Esophagus (tissue), 2 donors: ENCODE data around the gene HSPA1L. TPM values are rescaled to one million over a fixed set of nuclear protein-coding genes. Genes with fewer than 3 reads are reported as not detected.

ENCODE experiments used
- H3K27ac ChIP-seq, 2 donors: one replicate each; pipeline ENCODE4 v1.5.1; 2013; ENCODE audit warnings: low read depth in 2 of 2, mild to moderate bottlenecking in 2 of 2, inconsistent platforms in 1 of 2, low read length in 1 of 2, moderate library complexity in 1 of 2
- H3K27me3 ChIP-seq, 2 donors: one replicate each; pipeline ENCODE4 v1.6.1; 2013; ENCODE audit warnings: low read length in 2 of 2, control low read depth in 1 of 2, mild to moderate bottlenecking in 1 of 2; ENCODE audit not compliant: insufficient read depth in 2 of 2, control insufficient read depth in 1 of 2
- H3K36me3 ChIP-seq, 2 donors: one replicate each; pipeline ENCODE4 v1.6.1; 2013; ENCODE audit warnings: low read length in 1 of 2; ENCODE audit not compliant: control insufficient read depth in 2 of 2, insufficient read depth in 2 of 2
- H3K4me1 ChIP-seq, 2 donors: one replicate each; pipeline ENCODE4 v1.6.1; 2013; ENCODE audit warnings: low read length in 1 of 2; ENCODE audit not compliant: control insufficient read depth in 2 of 2, insufficient read depth in 2 of 2
- H3K4me3 ChIP-seq, 2 donors: one replicate each; pipeline ENCODE4 v1.5.1; 2013; ENCODE audit warnings: low read length in 2 of 2, mild to moderate bottlenecking in 2 of 2, low read depth in 1 of 2, moderate library complexity in 1 of 2
- H3K9me3 ChIP-seq, 2 donors: one replicate each; pipeline ENCODE4 v1.6.1; 2013; ENCODE audit warnings: mild to moderate bottlenecking in 2 of 2, low read depth in 1 of 2, low read length in 1 of 2, moderate library complexity in 1 of 2; ENCODE audit not compliant: control insufficient read depth in 2 of 2, insufficient read depth in 1 of 2
- WGBS, 2 donors: extraction: QIAGEN DNeasy Blood & Tissue Kit; methylation state at CpG; one replicate each; pipeline ENCODE4 v1.1.7; 2013; 5-methylcytosine and 5-hydroxymethylcytosine counted together
- polyA plus RNA-seq, 2 donors: library from polyadenylated mRNA; stranded (reverse); fragments of 200-250 nt; gene quantifications; one replicate each; pipeline ENCODE4 v1.2.3, GENCODE V29; 2013
- donor health status: healthy with polysubstance abuse.
- donor health status: Bipolar disorder and iron deficiency.

The HSPA1L gene
- polyA plus RNA-seq, 2 donors, result 0.39 to 0.42 TPM

DNA sequence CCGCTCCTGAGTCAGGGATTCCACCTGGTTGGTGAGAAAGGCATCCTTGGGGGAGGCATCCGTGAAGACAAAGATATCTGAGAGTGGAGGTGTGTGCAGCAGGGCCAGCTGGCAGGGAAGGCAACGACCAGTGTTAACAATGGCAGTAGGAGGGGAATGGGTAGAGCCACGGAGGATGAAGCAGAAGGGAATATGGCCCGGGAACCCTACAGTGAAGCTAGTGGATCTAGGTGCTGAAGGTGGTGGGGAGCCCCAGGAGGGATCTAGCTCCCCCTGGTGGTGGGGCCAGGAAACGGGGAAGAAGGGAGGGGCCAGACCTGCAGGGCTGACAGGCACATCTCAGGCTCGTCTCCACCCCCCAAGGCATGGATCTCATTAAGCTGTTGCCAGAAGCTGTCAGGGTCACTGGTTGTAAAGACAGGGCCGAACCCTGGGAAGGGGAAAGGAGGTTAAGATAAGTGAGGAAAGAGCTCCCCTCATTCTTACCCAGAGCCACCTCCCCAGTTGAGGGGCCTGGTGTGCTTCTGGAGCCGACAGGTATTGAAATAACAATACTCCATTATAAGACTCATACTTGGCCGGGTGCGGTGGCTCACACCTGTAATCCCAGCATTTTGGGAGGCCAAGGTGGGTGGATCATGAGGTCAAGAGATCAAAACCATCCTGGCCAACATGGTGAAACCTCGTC lies 45.3 kb downstream of the HSPA1L start:
- Histone ChIP-seq H3K36me3 (no peaks in the 10 kb centered on the region), H3K4me1 (peaks cover 0 to 3% of the 10 kb centered on the region in 2 donors), H3K27me3 (no peaks in the 10 kb centered on the region), H3K9me3 (no peaks in the 10 kb centered on the region), H3K4me3 (no peak overlapping the region), H3K27ac (no peak overlapping the region)
- WGBS, 2 donors, result 55% methylated on average over 12 of the region's 12 CpGs

DNA sequence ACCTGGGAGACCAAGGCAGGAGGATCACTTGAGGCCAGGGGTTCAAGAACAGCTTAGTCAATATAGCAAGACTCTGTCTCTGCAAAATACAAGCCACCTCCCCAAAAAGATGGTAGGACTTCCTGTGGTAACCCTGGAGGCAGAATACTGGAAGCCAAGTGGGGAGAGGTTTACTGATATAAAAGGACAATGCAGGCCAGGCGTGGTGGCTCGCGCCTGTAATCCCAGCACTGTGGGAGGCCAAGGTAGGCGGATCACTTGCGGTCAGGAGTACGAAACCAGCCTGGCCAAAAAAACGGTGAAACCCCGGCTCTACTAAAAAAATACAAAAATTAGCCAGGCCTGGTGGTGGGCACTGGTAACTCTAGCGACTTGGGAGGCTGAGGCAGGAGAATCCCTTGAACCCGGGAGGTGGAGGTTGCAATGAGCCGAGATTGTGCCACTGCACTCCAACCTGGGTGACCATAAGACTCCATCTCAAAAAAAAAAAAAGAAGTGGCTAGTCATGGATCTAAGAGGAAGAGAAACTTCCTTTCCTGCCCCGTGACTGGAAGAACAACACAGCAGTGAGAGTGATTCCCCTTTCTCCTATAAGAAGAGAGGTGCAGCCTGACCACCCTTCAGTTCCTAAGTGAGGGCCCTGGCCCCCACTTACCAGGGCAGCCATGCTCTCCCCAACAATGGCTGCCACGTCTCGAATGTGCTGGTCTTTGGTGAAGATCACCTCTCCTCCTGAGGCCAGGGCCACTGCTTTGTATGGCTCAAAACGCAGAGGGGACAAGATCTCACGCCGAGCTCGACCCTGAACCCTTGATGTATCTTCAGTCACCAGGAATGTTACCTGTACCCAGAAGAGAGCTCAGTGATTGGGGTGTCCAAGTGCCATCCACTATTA lies 46.5 kb downstream of the HSPA1L start:
- no peaks in the 10 kb centered on the region for H3K27me3 ChIP-seq
- H3K27ac ChIP-seq, result no peak overlapping the region
- no peaks in the 10 kb centered on the region for H3K9me3 ChIP-seq
- peaks cover 0 to 3% of the 10 kb centered on the region in 2 donors for H3K4me1 ChIP-seq
- WGBS, 2 donors, result 91% methylated on average over 18 of the region's 18 CpGs
- no peaks in the 10 kb centered on the region for H3K36me3 ChIP-seq
- no peak overlapping the region for H3K4me3 ChIP-seq

DNA sequence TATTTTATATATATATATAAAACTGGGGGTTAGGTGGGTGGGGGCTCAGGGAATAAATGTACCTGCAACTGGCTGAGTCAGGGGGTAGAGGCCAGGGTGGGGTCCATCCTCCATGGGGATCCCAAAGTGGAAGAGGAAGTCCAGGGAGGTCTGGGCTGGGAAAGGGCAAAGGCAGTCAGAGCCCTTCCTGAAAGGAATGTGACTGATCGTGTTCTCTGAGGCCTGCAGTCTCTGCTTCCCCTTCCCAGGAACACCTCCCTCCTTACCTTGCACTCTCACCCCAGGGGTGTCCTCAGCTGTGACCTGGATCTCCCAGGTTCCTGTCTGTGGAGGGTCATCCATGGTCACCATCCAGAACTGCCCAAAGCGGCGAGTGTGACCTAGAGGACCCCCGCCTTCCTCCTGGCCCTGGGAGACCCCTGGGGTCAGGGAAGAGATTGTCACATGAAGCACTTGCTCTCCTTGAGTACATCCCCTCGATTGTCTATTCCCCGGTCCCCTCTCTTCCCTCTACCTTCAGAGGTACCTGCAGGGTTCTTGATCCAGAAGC lies 47.9 kb downstream of the HSPA1L start:
- H3K4me1 ChIP-seq, result peaks cover 0 to 3% of the 10 kb centered on the region in 2 donors
- 82 to 87% methylated on average over 6 of the region's 6 CpGs for WGBS, 2 donors
- H3K36me3 ChIP-seq, result no peaks in the 10 kb centered on the region
- H3K9me3 ChIP-seq, result no peaks in the 10 kb centered on the region
- no peak overlapping the region for H3K4me3 ChIP-seq
- H3K27me3 ChIP-seq, result no peaks in the 10 kb centered on the region
- H3K27ac ChIP-seq, result no peak overlapping the region

DNA sequence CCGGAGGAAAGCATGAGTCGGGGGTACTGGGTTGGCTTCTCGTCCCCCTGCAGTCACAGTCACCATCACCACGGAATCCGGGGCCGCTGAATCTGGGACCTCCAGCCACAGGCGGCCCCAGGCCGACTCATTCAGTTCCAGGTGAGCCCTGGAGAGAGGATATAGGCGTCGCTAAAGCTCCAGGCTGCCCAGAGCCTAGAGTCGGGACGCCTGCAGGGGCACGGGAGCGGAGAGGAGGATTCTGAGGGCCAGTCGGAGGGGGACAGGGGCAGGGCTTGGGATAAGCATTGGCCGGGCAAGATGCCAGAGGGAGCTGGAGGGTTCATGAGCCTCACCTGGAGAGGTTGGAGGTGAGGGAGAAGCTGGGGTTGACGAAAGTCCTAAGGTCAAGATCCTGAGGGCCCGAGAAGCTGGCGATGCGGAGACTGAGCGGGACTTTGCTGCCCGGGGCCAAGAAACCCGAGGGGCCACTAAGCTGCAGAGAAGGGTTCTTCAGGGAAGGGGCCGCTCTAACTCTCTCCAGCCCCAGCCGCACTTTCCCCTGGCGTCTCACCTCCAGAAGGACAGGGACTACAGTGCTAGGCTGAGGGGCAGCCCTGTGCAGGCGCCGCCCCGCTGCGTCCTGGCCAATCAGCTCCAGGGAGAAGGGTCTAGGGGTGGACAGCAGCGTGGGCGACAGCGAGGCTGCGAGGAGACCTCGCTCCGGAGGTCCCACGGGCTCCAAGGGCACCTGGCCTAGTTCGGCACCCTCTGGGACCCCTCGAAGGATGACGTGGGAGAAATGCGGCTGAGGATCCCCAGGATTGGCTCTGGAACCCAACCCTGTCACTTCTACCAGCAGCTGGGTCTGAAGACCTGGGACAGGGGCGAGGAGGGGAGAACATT lies 48.9 kb downstream of the HSPA1L start:
- no peaks in the 10 kb centered on the region for H3K36me3 ChIP-seq
- 49 to 62% methylated on average over 42 of the region's 42 CpGs for WGBS, 2 donors
- H3K4me1 ChIP-seq, result peaks cover 0 to 3% of the 10 kb centered on the region in 2 donors
- H3K27me3 ChIP-seq, result no peaks in the 10 kb centered on the region
- no peaks in the 10 kb centered on the region for H3K9me3 ChIP-seq
- H3K27ac ChIP-seq, result no peak overlapping the region
- H3K4me3 ChIP-seq, result no peak overlapping the region

- Histone ChIP-seq H3K4me1 (peaks cover 0 to 3% of the 10 kb centered on the region in 2 donors), H3K27ac (no peak overlapping the region), H3K9me3 (no peaks in the 10 kb centered on the region), H3K36me3 (no peaks in the 10 kb centered on the region), H3K4me3 (no peak overlapping the region), H3K27me3 (no peaks in the 10 kb centered on the region)
- 80 to 89% methylated on average over 9 of the region's 9 CpGs for WGBS, 2 donors
Measured at GRCh38 chr6:31765559-31765909, 49.5 kb downstream of the HSPA1L start.

- Histone ChIP-seq H3K27ac (no peak overlapping the region), H3K4me3 (no peak overlapping the region), H3K9me3 (no peaks in the 10 kb centered on the region), H3K27me3 (no peaks in the 10 kb centered on the region), H3K36me3 (no peaks in the 10 kb centered on the region), H3K4me1 (peaks cover 0 to 3% of the 10 kb centered on the region in 2 donors)
- WGBS, 2 donors, result 66 to 73% methylated on average over 4 of the region's 4 CpGs
Measured at GRCh38 chr6:31764198-31764597, 50.9 kb downstream of the HSPA1L start.

GRCh38 chr6:31763619-31763940 lies 51.5 kb downstream of the HSPA1L start:
- WGBS, 2 donors, result 20 to 30% methylated on average over 1 of the region's 1 CpG
- no peaks in the 10 kb centered on the region for H3K27me3 ChIP-seq
- peaks cover 0 to 3% of the 10 kb centered on the region in 2 donors for H3K4me1 ChIP-seq
- no peak overlapping the region for H3K27ac ChIP-seq
- no peaks in the 10 kb centered on the region for H3K9me3 ChIP-seq
- H3K4me3 ChIP-seq, result no peak overlapping the region
- no peaks in the 10 kb centered on the region for H3K36me3 ChIP-seq

- no peaks in the 10 kb centered on the region for H3K36me3 ChIP-seq
- no peak overlapping the region for H3K27ac ChIP-seq
- 75 to 82% methylated on average over 5 to 8 of the region's 8 CpGs for WGBS, 2 donors
Measured at GRCh38 chr6:31762878-31763618, 52.0 kb downstream of the HSPA1L start.

DNA sequence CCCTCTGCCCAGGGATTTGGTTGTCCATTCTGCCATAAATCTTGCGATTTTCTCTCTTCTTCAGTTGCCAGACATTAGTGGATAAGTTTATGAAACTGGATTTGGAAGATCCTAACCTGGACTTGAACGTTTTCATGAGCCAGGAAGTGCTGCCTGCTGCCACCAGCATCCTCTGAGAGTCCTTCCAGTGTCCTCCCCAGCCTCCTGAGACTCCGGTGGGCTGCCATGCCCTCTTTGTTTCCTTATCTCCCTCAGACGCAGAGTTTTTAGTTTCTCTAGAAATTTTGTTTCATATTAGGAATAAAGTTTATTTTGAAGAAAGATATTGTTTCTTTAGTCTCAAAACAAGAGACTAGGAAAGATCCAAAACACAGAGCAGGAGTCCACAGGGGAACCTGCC lies 52.7 kb downstream of the HSPA1L start, which contains the start of gene SAPCD1:
Gene SAPCD1 (plus strand): TSS at position 301 of the 400 bp plus-strand sequence. CDS start 399 bp downstream, outside the sequence.
- no peaks in the 10 kb centered on the region for H3K36me3 ChIP-seq
- no peak within 1 kb of the TSS for H3K4me3 ChIP-seq
- 72 to 79% methylated on average over 4 of the region's 4 CpGs for WGBS, 2 donors
- H3K9me3 ChIP-seq, result no peaks in the 10 kb centered on the region
- no peak within 1 kb of the TSS for H3K27ac ChIP-seq
- no peaks in the 10 kb centered on the region for H3K27me3 ChIP-seq
- H3K4me1 ChIP-seq, result peaks cover 0 to 3% of the 10 kb centered on the region in 2 donors

More at GRCh38 chr6:31762878-31763618, 52.0 kb downstream of the HSPA1L start:
- Histone ChIP-seq H3K9me3 (no peaks in the 10 kb centered on the region), H3K4me1 (peaks cover 0 to 3% of the 10 kb centered on the region in 2 donors), H3K4me3 (no peak overlapping the region), H3K27me3 (no peaks in the 10 kb centered on the region)
